ENCODE results near the gene SPINK9. TPM values are rescaled to one million over a fixed set of nuclear protein-coding genes. Genes with fewer than 3 reads are reported as not detected.

The SPINK9 gene
- total RNA-seq, 1 donor: not detected

DNA sequence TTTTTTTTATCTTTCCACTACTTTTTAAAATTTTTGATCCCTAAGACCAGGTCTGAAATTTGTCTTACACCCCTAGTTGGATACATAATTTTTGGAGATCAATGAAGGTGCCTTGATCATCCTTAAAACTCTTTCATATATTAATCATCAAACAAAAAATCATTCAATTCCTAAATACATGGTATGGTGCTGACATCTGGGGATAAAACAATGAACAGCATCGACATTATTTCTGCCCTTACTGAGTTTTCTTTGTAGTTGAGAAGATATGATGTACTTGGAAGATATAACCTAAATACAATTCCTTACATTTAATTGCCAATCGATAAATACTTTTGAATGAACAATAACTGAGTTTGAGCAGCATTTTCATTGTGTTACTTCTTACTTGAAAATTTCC lies 18.3 kb downstream of the SPINK9 start:
- no peak for TF ChIP-seq CTCF (IDR thresholded peaks at IDR 0.05; ENCODE audit: insufficient read depth, low read depth, low read length)
- no peak for DNase-seq (ENCODE audit: low read depth)
- H3K4me3 ChIP-seq (ENCODE audit: low read depth, low read length): no peak overlapping the region

- no peak for DNase-seq (ENCODE audit: low read depth)
- H3K4me3 ChIP-seq (ENCODE audit: low read depth, low read length): no peak overlapping the region
- no peak for TF ChIP-seq CTCF (IDR thresholded peaks at IDR 0.05; ENCODE audit: insufficient read depth, low read depth, low read length)
These were observed 29.0 kb downstream of the SPINK9 start for GRCh38 chr5:148364343-148364742.

DNA sequence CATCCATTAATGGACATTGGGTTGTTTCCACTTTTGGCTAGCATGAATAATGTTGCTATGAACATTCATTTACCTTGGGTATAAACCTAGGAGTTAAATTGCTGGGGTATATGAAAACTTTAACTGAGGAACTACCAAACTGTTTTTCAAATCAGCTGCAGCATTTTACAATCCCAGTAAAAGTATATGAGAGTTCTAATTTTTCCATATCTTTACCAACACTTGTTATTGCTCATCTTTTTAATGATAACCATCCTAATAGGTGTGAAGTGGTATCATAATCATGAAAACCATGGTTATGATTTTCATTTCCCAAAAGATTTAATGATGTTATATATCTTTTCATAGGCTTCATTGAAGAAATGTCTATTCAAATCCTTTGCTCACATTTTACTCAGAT lies 32.9 kb downstream of the SPINK9 start:
- H3K4me3 ChIP-seq (ENCODE audit: low read depth, low read length): no peak overlapping the region
- no peak for DNase-seq (ENCODE audit: low read depth)
- TF ChIP-seq CTCF (IDR thresholded peaks at IDR 0.05; ENCODE audit: insufficient read depth, low read depth, low read length): no peak

DNA sequence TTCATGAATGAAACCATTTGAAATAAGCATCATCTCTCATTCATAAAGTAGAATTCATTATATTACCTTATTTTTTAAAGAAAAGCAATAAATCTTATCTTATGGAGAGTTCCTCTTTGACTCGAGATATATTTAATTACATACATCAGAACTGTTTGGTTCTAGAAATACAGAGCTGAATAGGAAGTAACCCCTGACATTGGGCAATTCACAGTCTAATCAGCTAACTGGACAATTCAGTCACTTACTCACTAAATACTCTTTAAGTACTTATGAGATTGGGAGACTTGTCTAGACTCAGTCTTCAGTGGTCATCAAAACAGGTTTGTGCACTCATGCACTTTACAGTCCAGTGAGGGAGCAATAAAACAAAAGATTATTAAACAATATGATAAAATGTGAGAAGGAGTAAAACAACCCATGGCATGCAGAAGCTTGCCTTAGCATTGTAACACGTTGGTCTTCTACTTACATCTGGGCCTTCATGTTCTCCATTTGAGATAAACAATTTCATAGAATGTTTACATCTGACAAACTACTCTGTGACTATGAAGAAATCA lies 36.9 kb downstream of the SPINK9 start:
- no peak for DNase-seq (ENCODE audit: low read depth)
- TF ChIP-seq CTCF (IDR thresholded peaks at IDR 0.05; ENCODE audit: insufficient read depth, low read depth, low read length): no peak
- no peak overlapping the region for H3K4me3 ChIP-seq (ENCODE audit: low read depth, low read length)

- no peak overlapping the region for H3K4me3 ChIP-seq (ENCODE audit: low read depth, low read length)
- TF ChIP-seq CTCF (IDR thresholded peaks at IDR 0.05; ENCODE audit: insufficient read depth, low read depth, low read length): no peak
- DNase-seq (ENCODE audit: low read depth): no peak
These were observed 37.5 kb downstream of the SPINK9 start for GRCh38 chr5:148372893-148373292.

DNA sequence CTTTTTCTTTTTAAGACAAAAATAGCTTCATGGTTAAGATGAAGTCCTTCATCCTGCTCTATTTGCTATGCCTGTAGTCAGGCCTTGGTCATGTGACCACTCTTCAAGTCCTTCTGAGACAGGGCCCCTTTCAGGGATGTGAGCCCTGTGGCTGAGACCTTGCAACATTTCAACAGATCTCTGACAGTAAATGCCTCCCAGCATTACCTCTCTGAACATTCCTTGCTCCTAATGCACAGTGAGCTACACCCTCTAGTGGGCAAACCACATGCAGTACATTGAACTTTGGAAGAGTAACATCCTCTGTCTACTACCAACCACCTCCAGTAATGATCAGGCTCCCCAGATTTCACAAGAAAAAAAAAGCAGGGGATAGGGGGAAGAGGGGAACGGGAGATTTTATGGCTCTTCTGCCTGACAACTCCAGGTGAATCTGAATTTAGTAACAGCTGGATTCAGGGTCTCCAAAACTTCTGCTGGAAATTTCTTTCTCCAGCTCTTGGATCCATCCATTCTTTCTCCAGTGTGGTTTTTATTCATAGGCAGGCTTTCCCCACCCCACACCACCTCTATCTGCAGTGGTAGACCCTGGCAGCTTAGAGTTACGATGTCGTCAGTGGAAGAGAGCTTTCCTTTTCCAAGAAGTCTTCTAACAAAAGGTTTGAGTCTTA lies 39.5 kb downstream of the SPINK9 start:
- H3K4me3 ChIP-seq (ENCODE audit: low read depth, low read length): no peak overlapping the region
- peak; percentile 93 for TF ChIP-seq CTCF (IDR thresholded peaks at IDR 0.05; ENCODE audit: insufficient read depth, low read depth, low read length)
- DNase-seq (ENCODE audit: low read depth): peak; percentile 80

DNA sequence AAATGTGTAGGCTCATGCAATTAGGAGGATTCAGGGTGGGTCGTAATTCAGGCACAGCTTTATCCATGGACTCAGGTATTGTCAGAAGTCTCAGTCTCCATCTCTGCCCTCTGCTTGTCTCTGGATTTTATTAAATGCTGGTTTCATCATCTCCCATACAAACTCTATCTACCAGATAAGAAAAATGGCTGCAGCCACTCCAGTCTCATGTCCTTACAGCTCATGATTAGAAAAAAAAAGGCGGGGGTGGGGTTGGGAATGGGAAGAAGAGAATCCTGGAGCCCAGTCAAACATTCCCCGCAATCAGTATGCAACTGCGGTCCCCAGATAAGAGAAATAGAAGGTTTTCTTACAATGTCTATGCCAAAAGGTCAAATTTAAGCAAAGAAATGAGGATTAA lies 40.8 kb downstream of the SPINK9 start:
- no peak for TF ChIP-seq CTCF (IDR thresholded peaks at IDR 0.05; ENCODE audit: insufficient read depth, low read depth, low read length)
- peak; percentile 49 for DNase-seq (ENCODE audit: low read depth)
- H3K4me3 ChIP-seq (ENCODE audit: low read depth, low read length): no peak overlapping the region

Measured in fibroblast of villous mesenchyme (primary cell).